K562 (cell line): ENCODE measurements around the gene ANO4. TPM values are rescaled to one million over a fixed set of nuclear protein-coding genes. Genes with fewer than 3 reads are reported as not detected.

Source experiments
- CBFA2T2 ChIP-seq: fragments of 450-650 bp; conservative IDR thresholded peaks from 2 replicates; pipeline ENCODE4 v1.6.1; 2017; ENCODE audit warnings: mild to moderate bottlenecking
- CREB3L1 ChIP-seq: fragments of 450-650 bp; IDR thresholded peaks from 2 replicates; pipeline ENCODE4 v1.6.1; 2014; ENCODE audit warnings: low read depth, mild to moderate bottlenecking, moderate library complexity, borderline replicate concordance
- DIDO1 ChIP-seq: fragments of 450-650 bp; IDR thresholded peaks from 2 replicates; pipeline ENCODE4 v1.6.1; 2016; ENCODE audit warnings: low read depth, missing biosample characterization, missing genetic modification characterization
- E4F1 ChIP-seq: fragments of 250-450 bp; sonication (Bioruptor Pico); IDR thresholded peaks from 2 replicates; pipeline ENCODE4 v1.5.0; 2021; ENCODE audit warnings: mild to moderate bottlenecking, borderline replicate concordance
- EWSR1 ChIP-seq: fragments of 450-650 bp; IDR thresholded peaks from 2 replicates; pipeline ENCODE4 v1.6.1; 2018; ENCODE audit warnings: borderline replicate concordance, mild to moderate bottlenecking, low read depth, moderate library complexity; ENCODE audit not compliant: partially characterized antibody
- MED1 ChIP-seq: sonication (generic); formaldehyde crosslinking; IDR thresholded peaks from 2 replicates; pipeline ENCODE4 v1.8.1; 2023; ENCODE audit warnings: missing genetic modification reagents, borderline replicate concordance
- MTA1 ChIP-seq: fragments of 450-650 bp; IDR thresholded peaks from 2 replicates; pipeline ENCODE4 v1.6.1; 2017; ENCODE audit warnings: borderline replicate concordance
- RCOR1 ChIP-seq, 2 experiments: IDR thresholded peaks; 2 replicates each; pipeline ENCODE4 v1.6.1; 2012; ENCODE audit warnings: low read depth in 2 of 2, low read length in 2 of 2, borderline replicate concordance in 1 of 2, improper control_type of control experiment in 1 of 2
- ZNF655 ChIP-seq: fragments of 250-450 bp; sonication (Bioruptor Pico); IDR thresholded peaks from 2 replicates; pipeline ENCODE4 v1.5.0; 2021
- polyA plus RNA-seq, 8 experiments: library from polyadenylated mRNA; depleted of rRNA in 4 of 8; stranded (reverse) in 5 of 8; unstranded in 3 of 8; fragments of >200 nt; fragmentation: Nextera tagmentation in 2 of 8; fragmentation: Illumina TruSeq in 1 of 8; extraction: Ambion mirVana in 2 of 8; extraction: Trizol in 1 of 8; gene quantifications; 2 replicates each; pipeline versions ENCODE4 v1.2.1 to v1.2.3, GENCODE V29; 2011 to 2014; ENCODE audit warnings: inconsistent platforms in 1 of 8, missing spikeins in 1 of 8
- total RNA-seq, 7 experiments: library from RNA; depleted of rRNA in 6 of 7; stranded (reverse); fragments of >200 nt in 6 of 7; fragmentation: Illumina TruSeq in 2 of 7; extraction: Trizol in 2 of 7; gene quantifications; 2 replicates each; pipeline versions ENCODE4 v1.2.1 to v1.2.3, GENCODE V29; 2011 to 2021; ENCODE audit warnings: low replicate concordance in 1 of 7

Gene ANO4
- total and polyA plus RNA-seq, 9 of the 15 experiments (the other 6 are each of a cell fraction or from before 2014, with no cell fraction given): not detected

GRCh38 chr12:100974341-100974740 is 179.8 kb downstream of the ANO4 start (continued):
- TF ChIP-seq ZNF655: no peak
- no peak for TF ChIP-seq EWSR1
- TF ChIP-seq DIDO1 (tag): no peak
- TF ChIP-seq MED1 (CRISPR knock-in tag): no peak
- TF ChIP-seq E4F1 (CRISPR knock-in tag): no peak
- TF ChIP-seq CREB3L1: no peak
- no peak for TF ChIP-seq MTA1
- no peak for TF ChIP-seq CBFA2T2
- TF ChIP-seq RCOR1 (IDR thresholded peaks at IDR 0.05; ENCODE audit: borderline replicate concordance in 1 of 2, low read depth in 2 of 2, low read length in 2 of 2): no peak
